ENCODE data around the gene LRFN5.

GRCh38 chr14:41915732-41916131 lies 309.1 kb downstream of the LRFN5 start:
- no peak for TF ChIP-seq CTCF (IDR thresholded peaks at IDR 0.05)
- TF ChIP-seq POLR2AphosphoS5 (IDR thresholded peaks at IDR 0.05) = no peak
- no peak for TF ChIP-seq POLR2A (IDR thresholded peaks at IDR 0.05)

Measured in prostate gland (tissue), 2 donors.